GM19452 (cell line): Measurements from ENCODE around the gene CDH18.

Source experiments
- ATAC-seq: cut with Tn5 transposase; IDR thresholded peaks from one replicate; pipeline ENCODE4 v1.9.1; 2021; ENCODE audit not compliant: unreplicated experiment

The CDH18 gene

GRCh38 chr5:19930451-19930850 is 57.5 kb downstream of the CDH18 start:
- ATAC-seq = no peak

GRCh38 chr5:19928562-19929421 is 59.2 kb downstream of the CDH18 start:
- ATAC-seq = no peak

GRCh38 chr5:19927919-19928318 is 60.1 kb downstream of the CDH18 start:
- ATAC-seq = no peak

GRCh38 chr5:19927170-19927569 is 60.8 kb downstream of the CDH18 start:
- no peak for ATAC-seq

GRCh38 chr5:19923742-19924141 is 64.3 kb downstream of the CDH18 start:
- no peak for ATAC-seq

GRCh38 chr5:19920761-19921160 is 67.2 kb downstream of the CDH18 start:
- no peak for ATAC-seq

- ATAC-seq = no peak
Measured at GRCh38 chr5:19918780-19919179, 69.2 kb downstream of the CDH18 start.

- ATAC-seq = no peak
Measured at GRCh38 chr5:19917588-19918122, 70.3 kb downstream of the CDH18 start.

GRCh38 chr5:19910136-19910535 is 77.9 kb downstream of the CDH18 start:
- no peak for ATAC-seq

GRCh38 chr5:19904766-19905165 is 83.2 kb downstream of the CDH18 start:
- no peak for ATAC-seq

- ATAC-seq = no peak
Measured at GRCh38 chr5:19903611-19904010, 84.4 kb downstream of the CDH18 start.

GRCh38 chr5:19902316-19902934 is 85.6 kb downstream of the CDH18 start:
- ATAC-seq = no peak

- ATAC-seq = no peak
Measured at GRCh38 chr5:19900269-19900668, 87.7 kb downstream of the CDH18 start.

- ATAC-seq = no peak
Measured at GRCh38 chr5:19891658-19892057, 96.3 kb downstream of the CDH18 start.

- ATAC-seq = no peak
Measured at GRCh38 chr5:19886123-19886917, 101.7 kb downstream of the CDH18 start.

GRCh38 chr5:19885040-19885824 is 102.8 kb downstream of the CDH18 start:
- ATAC-seq = no peak

GRCh38 chr5:19880859-19881436 is 107.1 kb downstream of the CDH18 start:
- ATAC-seq = no peak

GRCh38 chr5:19880458-19880857 is 107.5 kb downstream of the CDH18 start:
- ATAC-seq = no peak

GRCh38 chr5:19874811-19875210 is 113.2 kb downstream of the CDH18 start:
- no peak for ATAC-seq

- no peak for ATAC-seq
Measured at GRCh38 chr5:19866090-19866450, 121.9 kb downstream of the CDH18 start.
